HCT116 (cell line): ENCODE measurements around the gene CASZ1.

Experiments
- CTCF ChIP-seq, 3 experiments: fragments of 200-600 bp in 1 of 3; sonication (generic) in 1 of 3; IDR thresholded peaks in 2 of 3; conservative IDR thresholded peaks in 1 of 3; 2 replicates each; pipeline ENCODE4 v1.5.1; 2012 to 2017; ENCODE audit warnings: low read depth in 2 of 3, low read length in 2 of 3, antibody characterized with exemption in 1 of 3, borderline replicate concordance in 1 of 3, control low read depth in 1 of 3, mild to moderate bottlenecking in 1 of 3, mixed read lengths in 1 of 3, mixed run types in 1 of 3, moderate library complexity in 1 of 3; ENCODE audit not compliant: insufficient read depth in 1 of 3
- EGR1 ChIP-seq: IDR thresholded peaks from 2 replicates; pipeline ENCODE4 v1.6.1; 2012; ENCODE audit warnings: low read depth
- EZH2 ChIP-seq: fragments of 200-600 bp; sonication (generic); IDR thresholded peaks from 2 replicates; pipeline ENCODE4 v1.6.1; 2017; ENCODE audit warnings: antibody characterized with exemption, mixed run types
- EZH2phosphoT487 ChIP-seq: fragments of 200-600 bp; IDR thresholded peaks from 2 replicates; pipeline ENCODE4 v1.6.1; 2018; ENCODE audit warnings: antibody characterized with exemption, borderline replicate concordance
- POLR2A ChIP-seq: IDR thresholded peaks from 2 replicates; pipeline ENCODE4 v1.7.0; 2011; ENCODE audit warnings: borderline replicate concordance; ENCODE audit not compliant: insufficient read depth, insufficient read length; ENCODE audit errors: extremely low read depth
- POLR2AphosphoS5 ChIP-seq: IDR thresholded peaks from 2 replicates; pipeline ENCODE4 v1.6.1; 2011; ENCODE audit warnings: mild to moderate bottlenecking, low read depth, low read length, moderate library complexity

GRCh38 chr1:10774615-10775310, 21.7 kb downstream of the CASZ1 start:
- no peak for TF ChIP-seq EZH2
- no peak for TF ChIP-seq CTCF (IDR thresholded peaks at IDR 0.05 in 2 of 3, conservative IDR thresholded peaks at IDR 0.05 in 1 of 3; ENCODE audit: borderline replicate concordance in 1 of 3, insufficient read depth in 1 of 3, low read depth in 2 of 3, low read length in 2 of 3)
- no peak for TF ChIP-seq POLR2A
- no peak for TF ChIP-seq EGR1
- no peak for TF ChIP-seq POLR2AphosphoS5
- TF ChIP-seq EZH2phosphoT487 = no peak
